ENCODE measurements around the gene CEP192. TPM values are rescaled to one million over a fixed set of nuclear protein-coding genes. Genes with fewer than 3 reads are reported as not detected.

Gene CEP192
- total and polyA plus RNA-seq, 2 of the 13 experiments (the other 11 are each of a cell fraction or from before 2014, with no cell fraction given), result 15.3 to 24.7 TPM

- TF ChIP-seq ZNF546 (CRISPR knock-in tag; conservative IDR thresholded peaks at IDR 0.05) (no peak), BCL3 (CRISPR knock-in tag; IDR thresholded peaks at IDR 0.05) (peak; percentile 92), ATF7 (IDR thresholded peaks at IDR 0.05) (no peak), ATF7 (CRISPR knock-in tag; IDR thresholded peaks at IDR 0.05) (no peak), NFE2L2 (IDR thresholded peaks at IDR 0.05; ENCODE audit: low read length) (no peak), MXI1 (IDR thresholded peaks at IDR 0.05; ENCODE audit: borderline replicate concordance, low read depth, low read length) (peak; percentile 49; the same call in 1 of the 3 replicates), EED (CRISPR knock-in tag; IDR thresholded peaks at IDR 0.05) (peak; percentile 62; the same call in 1 of the 2 replicates), SNAPC4 (CRISPR knock-in tag; IDR thresholded peaks at IDR 0.05) (peak; percentile 59; the same call in 1 of the 2 replicates), ETS1 (CRISPR knock-in tag; IDR thresholded peaks at IDR 0.05) (no peak), ARHGAP35 (CRISPR knock-in tag; IDR thresholded peaks at IDR 0.05; ENCODE audit: borderline replicate concordance) (peak; percentile 94; the same call in 1 of the 2 replicates), ZNF234 (CRISPR knock-in tag; conservative IDR thresholded peaks at IDR 0.05) (0 out of 2 replicates have a peak, but pooled peaks have one; percentile 47), ZNF589 (CRISPR knock-in tag; conservative IDR thresholded peaks at IDR 0.05) (peak; percentile 94), NR3C1 (CRISPR knock-in tag; IDR thresholded peaks at IDR 0.05) (no peak), ZNF256 (CRISPR knock-in tag; conservative IDR thresholded peaks at IDR 0.05) (peak; percentile 95), TFDP2 (CRISPR knock-in tag; IDR thresholded peaks at IDR 0.05) (peak; percentile 96)
Measured at GRCh38 chr18:12990967-12991820, at the start of gene CEP192 (continued).

Measured in HepG2 (cell line).